ENCODE measurements around the gene EFNA2.
"Not testable (repeated sequence)": the region's sequence is repeated elsewhere in the genome, so short reads cannot be mapped to it uniquely, and the experiment has no call there.

The EFNA2 gene

GRCh38 chr19:1241417-1242095 is 44.1 kb upstream of the EFNA2 start, which contains the start of gene ATP5F1D:
Gene ATP5F1D (plus strand): TSS chr19:1241751. CDS start chr19:1241851, 100 bp downstream.
- Histone ChIP-seq H3K4me2 (ENCODE audit: low read length) (peak within 1 kb of the TSS; percentile 79), H3K9me3 (ENCODE audit: control insufficient read depth, low read length) (no peaks in the 10 kb centered on the region), H2AFZ (peak within 1 kb of the TSS; percentile 80), H3K9ac (peak within 1 kb of the TSS; percentile 69), H3K4me1 (peaks cover 35% of the 10 kb centered on the region), H3K36me3 (ENCODE audit: control insufficient read depth, insufficient read depth, low read length) (no peaks in the 10 kb centered on the region), H3K27ac (peak within 1 kb of the TSS; percentile 63), H3K4me3 (ENCODE audit: low read depth, low read length) (peak within 1 kb of the TSS; percentile 85), H3K79me2 (no peaks in the 10 kb centered on the region), H3K27me3 (ENCODE audit: control insufficient read depth, insufficient read depth, low read length) (no peaks in the 10 kb centered on the region)
- no peak for TF ChIP-seq CTCF (IDR thresholded peaks at IDR 0.05)

GRCh38 chr19:1243768-1244692 is 41.6 kb upstream of the EFNA2 start:
- Histone ChIP-seq H3K27ac (peak overlapping the region; percentile 98), H3K36me3 (ENCODE audit: control insufficient read depth, insufficient read depth, low read length) (no peaks in the 10 kb centered on the region), H3K9me3 (ENCODE audit: control insufficient read depth, low read length) (no peaks in the 10 kb centered on the region), H2AFZ (no peak overlapping the region), H3K4me1 (peaks cover 40% of the 10 kb centered on the region), H3K4me2 (ENCODE audit: low read length) (peak overlapping the region; percentile 59), H3K79me2 (no peaks in the 10 kb centered on the region), H3K4me3 (ENCODE audit: low read depth, low read length) (peak overlapping the region; percentile 39), H3K9ac (peak overlapping the region; percentile 63), H3K27me3 (ENCODE audit: control insufficient read depth, insufficient read depth, low read length) (no peaks in the 10 kb centered on the region)
- TF ChIP-seq CTCF (IDR thresholded peaks at IDR 0.05): peak; percentile 98

- no peak for TF ChIP-seq CTCF (IDR thresholded peaks at IDR 0.05)
- H2AFZ ChIP-seq: peak overlapping the region; percentile 64
- no peaks in the 10 kb centered on the region for H3K79me2 ChIP-seq
- peak overlapping the region; percentile 63 for H3K9ac ChIP-seq
- H3K4me1 ChIP-seq: peaks cover 40% of the 10 kb centered on the region
- peak overlapping the region; percentile 59 for H3K4me2 ChIP-seq (ENCODE audit: low read length)
- H3K4me3 ChIP-seq (ENCODE audit: low read depth, low read length): peak overlapping the region; percentile 39
- no peaks in the 10 kb centered on the region for H3K9me3 ChIP-seq (ENCODE audit: control insufficient read depth, low read length)
- peak overlapping the region; percentile 98 for H3K27ac ChIP-seq
- H3K36me3 ChIP-seq (ENCODE audit: control insufficient read depth, insufficient read depth, low read length): no peaks in the 10 kb centered on the region
- no peaks in the 10 kb centered on the region for H3K27me3 ChIP-seq (ENCODE audit: control insufficient read depth, insufficient read depth, low read length)
These were observed 40.8 kb upstream of the EFNA2 start for GRCh38 chr19:1244693-1245451.

- H3K4me1 ChIP-seq: peaks cover 39% of the 10 kb centered on the region
- H3K79me2 ChIP-seq: no peaks in the 10 kb centered on the region
- no peaks in the 10 kb centered on the region for H3K9me3 ChIP-seq (ENCODE audit: control insufficient read depth, low read length)
- peak overlapping the region; percentile 64 for H2AFZ ChIP-seq
- H3K4me3 ChIP-seq (ENCODE audit: low read depth, low read length): no peak overlapping the region
- no peak overlapping the region for H3K9ac ChIP-seq
- TF ChIP-seq CTCF (IDR thresholded peaks at IDR 0.05): no peak
- H3K27ac ChIP-seq: peak overlapping the region; percentile 98
- no peaks in the 10 kb centered on the region for H3K27me3 ChIP-seq (ENCODE audit: control insufficient read depth, insufficient read depth, low read length)
- H3K4me2 ChIP-seq (ENCODE audit: low read length): peak overlapping the region; percentile 59
- no peaks in the 10 kb centered on the region for H3K36me3 ChIP-seq (ENCODE audit: control insufficient read depth, insufficient read depth, low read length)
These were observed 40.0 kb upstream of the EFNA2 start for GRCh38 chr19:1245494-1246264.

- not testable (repeated sequence) for H3K27me3 ChIP-seq (ENCODE audit: control insufficient read depth, insufficient read depth, low read length); H2AFZ ChIP-seq; H3K4me3 ChIP-seq (ENCODE audit: low read depth, low read length); H3K79me2 ChIP-seq; H3K9ac ChIP-seq; H3K36me3 ChIP-seq (ENCODE audit: control insufficient read depth, insufficient read depth, low read length); H3K9me3 ChIP-seq (ENCODE audit: control insufficient read depth, low read length)
- Histone ChIP-seq H3K4me1 (peaks cover 32% of the 10 kb centered on the region), H3K4me2 (ENCODE audit: low read length) (peak overlapping the region; percentile 9), H3K27ac (peak overlapping the region; percentile 98)
These were observed 39.2 kb upstream of the EFNA2 start for GRCh38 chr19:1246265-1247087.
